C4-2B (cell line): ENCODE data around the gene GALNT2.

Experiments used
- H3K27ac ChIP-seq: fragments of 450-650 bp; 2 replicates; pipeline ENCODE4 v1.5.1; 2017
- ZFX ChIP-seq: fragments of 450-650 bp; IDR thresholded peaks from 2 replicates; pipeline ENCODE4 v1.6.1; 2017
- TF ChIP-seq, protein P1 (sequence below): fragments of 450-650 bp; conservative IDR thresholded peaks from 2 replicates; pipeline ENCODE4 v1.5.1; 2017; ENCODE audit warnings: mild to moderate bottlenecking

The GALNT2 gene

DNA sequence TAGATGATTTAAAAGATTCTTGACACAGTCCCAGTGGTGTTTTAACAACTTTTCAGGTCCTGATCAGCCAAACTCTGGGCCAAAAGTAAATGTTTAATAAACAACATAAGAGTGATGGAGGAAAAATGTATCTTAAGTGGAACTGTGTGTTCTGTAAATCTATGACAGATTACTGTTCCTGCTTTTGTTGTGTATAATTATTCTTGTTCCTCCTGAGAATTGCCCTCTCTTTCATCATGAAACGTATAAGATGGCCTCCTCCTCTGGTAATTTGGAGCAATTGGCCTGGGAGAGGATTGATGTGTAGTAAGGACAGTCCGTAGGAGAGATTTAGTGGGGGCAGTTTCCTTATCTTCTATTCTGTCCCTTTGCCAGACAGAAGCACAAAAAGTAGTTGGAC is 34.5 kb downstream of the GALNT2 start:
- no peak for TF ChIP-seq ZFX
- TF ChIP-seq, protein P1, sequence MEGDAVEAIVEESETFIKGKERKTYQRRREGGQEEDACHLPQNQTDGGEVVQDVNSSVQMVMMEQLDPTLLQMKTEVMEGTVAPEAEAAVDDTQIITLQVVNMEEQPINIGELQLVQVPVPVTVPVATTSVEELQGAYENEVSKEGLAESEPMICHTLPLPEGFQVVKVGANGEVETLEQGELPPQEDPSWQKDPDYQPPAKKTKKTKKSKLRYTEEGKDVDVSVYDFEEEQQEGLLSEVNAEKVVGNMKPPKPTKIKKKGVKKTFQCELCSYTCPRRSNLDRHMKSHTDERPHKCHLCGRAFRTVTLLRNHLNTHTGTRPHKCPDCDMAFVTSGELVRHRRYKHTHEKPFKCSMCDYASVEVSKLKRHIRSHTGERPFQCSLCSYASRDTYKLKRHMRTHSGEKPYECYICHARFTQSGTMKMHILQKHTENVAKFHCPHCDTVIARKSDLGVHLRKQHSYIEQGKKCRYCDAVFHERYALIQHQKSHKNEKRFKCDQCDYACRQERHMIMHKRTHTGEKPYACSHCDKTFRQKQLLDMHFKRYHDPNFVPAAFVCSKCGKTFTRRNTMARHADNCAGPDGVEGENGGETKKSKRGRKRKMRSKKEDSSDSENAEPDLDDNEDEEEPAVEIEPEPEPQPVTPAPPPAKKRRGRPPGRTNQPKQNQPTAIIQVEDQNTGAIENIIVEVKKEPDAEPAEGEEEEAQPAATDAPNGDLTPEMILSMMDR: no peak
- no peak overlapping the region for H3K27ac ChIP-seq

GRCh38 chr1:230102046-230102445 is 35.0 kb downstream of the GALNT2 start:
- TF ChIP-seq ZFX: no peak
- TF ChIP-seq, protein P1: no peak
- H3K27ac ChIP-seq: no peak overlapping the region

- TF ChIP-seq, protein P1: no peak
- no peak for TF ChIP-seq ZFX
- H3K27ac ChIP-seq: no peak overlapping the region
Observed at GRCh38 chr1:230102472-230102871, 35.4 kb downstream of the GALNT2 start.

- no peak overlapping the region for H3K27ac ChIP-seq
- no peak for TF ChIP-seq ZFX
- TF ChIP-seq, protein P1: no peak
Observed at GRCh38 chr1:230103306-230104173, 36.5 kb downstream of the GALNT2 start.

DNA sequence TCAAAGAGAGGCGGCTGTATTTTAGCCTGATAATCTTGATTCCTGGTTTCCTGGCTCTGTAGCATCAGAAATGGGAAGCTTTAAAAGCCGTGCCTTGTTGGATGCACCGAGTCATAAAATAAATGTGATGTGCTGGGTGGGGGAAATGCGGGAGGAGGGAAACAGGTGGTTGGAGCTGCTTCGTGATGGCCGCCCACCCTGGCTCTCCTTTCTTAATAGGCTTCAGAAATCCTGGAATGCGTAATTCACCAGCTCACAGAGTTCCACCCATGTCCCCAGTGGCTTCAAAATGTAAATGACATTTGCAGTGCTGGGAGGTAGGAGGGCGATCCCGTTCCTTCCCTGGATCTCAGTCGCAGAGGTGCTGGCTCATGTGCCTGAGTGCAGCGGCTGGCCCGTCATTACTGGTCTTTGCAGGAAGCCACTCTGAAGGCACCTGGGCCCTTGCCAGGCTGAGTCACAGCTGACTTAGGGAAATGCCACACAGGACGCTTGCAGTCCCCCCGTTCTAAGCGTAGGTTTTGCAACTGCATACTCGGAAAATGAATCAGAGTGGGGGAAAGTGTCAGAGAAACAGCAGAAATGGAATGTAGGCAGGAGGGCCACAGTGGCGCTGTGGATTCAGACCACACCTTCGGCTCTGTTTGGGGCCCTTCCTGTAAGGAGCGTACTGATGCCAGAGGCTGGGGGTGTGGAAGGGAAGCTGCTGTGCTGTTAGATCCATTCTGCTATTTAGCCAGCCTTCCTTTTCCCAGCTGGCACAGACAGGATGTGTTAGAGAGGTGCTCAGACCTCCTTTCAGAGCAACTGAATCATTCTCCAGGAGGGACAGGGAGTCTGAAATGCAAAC is 37.6 kb downstream of the GALNT2 start:
- TF ChIP-seq ZFX: no peak
- TF ChIP-seq, protein P1: no peak
- peak overlapping the region; percentile 2 for H3K27ac ChIP-seq

DNA sequence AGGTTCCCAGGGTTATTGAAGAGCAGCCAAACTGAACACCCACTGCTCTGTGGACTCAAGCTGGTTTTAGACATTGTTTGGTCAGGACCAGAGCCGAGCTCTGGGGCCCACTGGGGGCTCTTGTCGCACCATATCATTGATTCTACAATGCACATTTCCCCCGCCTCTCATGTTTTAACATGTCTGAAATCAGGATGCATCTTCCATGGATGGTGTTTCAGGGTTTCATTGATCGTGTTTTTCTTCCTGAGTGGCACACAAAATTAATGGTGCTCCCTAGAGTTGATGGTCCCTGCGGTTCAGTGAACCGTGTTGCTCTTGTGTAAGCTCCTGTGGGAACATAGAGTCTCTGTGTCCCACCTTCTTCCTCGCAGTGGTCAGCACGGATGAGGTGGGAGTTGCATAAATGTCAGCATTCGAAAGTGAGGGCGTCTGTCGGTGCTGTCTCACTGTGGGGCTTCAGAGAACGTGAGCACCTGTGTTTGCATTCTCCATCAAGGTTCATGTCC is 38.3 kb downstream of the GALNT2 start:
- TF ChIP-seq, protein P1: no peak
- TF ChIP-seq ZFX: no peak
- H3K27ac ChIP-seq: peak overlapping the region; percentile 2
